HepG2 (cell line): ENCODE measurements around the gene CYP26A1. TPM values are rescaled to one million over a fixed set of nuclear protein-coding genes. Genes with fewer than 3 reads are reported as not detected.

Experiments
- ATAC-seq: fragments of 200-7000 bp; cut with Tn5 transposase; 3 replicates; pipeline ENCODE4 v1.9.1; 2020; ENCODE audit warnings: mild to moderate bottlenecking, moderate library complexity
- BruUV-seq: library from RNA; stranded (reverse); fragments of 400-500 nt; replicated peaks from 2 replicates; lab custom pipeline; 2021; lab: Mats Ljungman, UMichigan
- CTCF ChIA-PET: fragments of 300-600 bp; formaldehyde crosslinking; extraction: SDS; loops from one replicate; lab custom pipeline; 2021; ENCODE audit warnings: low total read pairs, inconsistent platforms, low intra/inter-chr PET ratio; lab: Yijun Ruan, JAX
- POLR2A ChIA-PET: fragments of 350-600 bp; sonication (Branson Sonifier 250); formaldehyde crosslinking; loops from one replicate; lab custom pipeline; 2020; ENCODE audit warnings: antibody characterized with exemption, inconsistent platforms; lab: Yijun Ruan, JAX
- DNase-seq: peaks from one replicate; pipeline ENCODE4 v3.0.0-alpha.2; 2015; ENCODE audit warnings: low spot score
- FAIRE-seq: peaks from 3 replicates; lab custom pipeline; 2011; peaks lifted over from hg19 to GRCh38; lab: Jason Lieb, UNC
- H2AFZ ChIP-seq: one replicate; pipeline ENCODE4 v1.6.1; 2011; ENCODE audit warnings: low read length, inconsistent platforms
- H3K27ac ChIP-seq: fragments of 300-600 bp; 3 replicates; pipeline ENCODE4 v1.8.0; 2011; ENCODE audit warnings: mixed run types, mild to moderate bottlenecking, mixed read lengths, low read length, inconsistent platforms; ENCODE audit not compliant: insufficient read depth; ENCODE audit errors: extremely low read length
- H3K27me3 ChIP-seq, 2 experiments: fragments of 200-600 bp in 1 of 2; 2 replicates in 1 of 2; 3 replicates in 1 of 2; pipeline versions ENCODE4 v1.6.0 to v1.8.0; 2011; ENCODE audit warnings: low read length in 2 of 2, mild to moderate bottlenecking in 2 of 2, moderate library complexity in 2 of 2, inconsistent platforms in 1 of 2; ENCODE audit not compliant: insufficient read depth in 2 of 2, control insufficient read depth in 1 of 2
- H3K36me3 ChIP-seq, 2 experiments: fragments of 200-600 bp in 1 of 2; replicated peaks in 1 of 2; 2 replicates in 1 of 2; 3 replicates in 1 of 2; pipeline versions ENCODE4 v1.5.1 to v1.8.0; 2011; ENCODE audit warnings: low read length in 2 of 2, inconsistent platforms in 1 of 2; ENCODE audit not compliant: insufficient read depth in 2 of 2, control insufficient read depth in 1 of 2
- H3K4me1 ChIP-seq: 2 replicates; pipeline ENCODE4 v1.5.1; 2012; ENCODE audit warnings: low read length, inconsistent platforms; ENCODE audit not compliant: insufficient read depth
- H3K4me2 ChIP-seq: 2 replicates; pipeline ENCODE4 v1.6.0; 2011; ENCODE audit warnings: low read depth, low read length, inconsistent platforms
- H3K4me3 ChIP-seq, 3 experiments: fragments of 200-600 bp in 1 of 3; sonication (generic), shearing (Covaris generic) in 1 of 3; replicated peaks in 1 of 3; 2 replicates each; pipeline ENCODE4 v1.5.1; 2011 to 2016; ENCODE audit warnings: low read length in 3 of 3, inconsistent platforms in 2 of 3, low read depth in 2 of 3, mild to moderate bottlenecking in 2 of 3, control low read depth in 1 of 3, mixed read lengths in 1 of 3; ENCODE audit not compliant: insufficient read depth in 1 of 3
- H3K79me2 ChIP-seq: one replicate; pipeline ENCODE4 v1.6.1; 2011; ENCODE audit warnings: low read length, inconsistent platforms; ENCODE audit not compliant: insufficient read depth
- H3K9ac ChIP-seq: 2 replicates; pipeline ENCODE4 v1.6.0; 2011; ENCODE audit warnings: mild to moderate bottlenecking, low read depth, low read length, inconsistent platforms; ENCODE audit not compliant: insufficient read depth
- H3K9me3 ChIP-seq: 2 replicates; pipeline ENCODE4 v1.5.1; 2012; ENCODE audit warnings: mild to moderate bottlenecking, low read length
- H4K20me1 ChIP-seq: 2 replicates; pipeline ENCODE4 v1.6.0; 2011; ENCODE audit warnings: inconsistent platforms, mild to moderate bottlenecking, low read length, moderate library complexity; ENCODE audit not compliant: insufficient read depth
- JUNB ChIP-seq: sonication (generic); formaldehyde crosslinking; IDR thresholded peaks from 2 replicates; pipeline ENCODE4 v1.8.0; 2022; ENCODE audit warnings: missing genetic modification reagents, mild to moderate bottlenecking, borderline replicate concordance
- PHF5A ChIP-seq: IDR thresholded peaks from one replicate; pipeline ENCODE4 v1.6.1; 2018; ENCODE audit warnings: low read depth, missing genetic modification reagents; ENCODE audit not compliant: unreplicated experiment
- PTBP1 ChIP-seq: fragments of 200-400 bp; formaldehyde crosslinking; IDR thresholded peaks from 2 replicates; pipeline ENCODE4 v1.6.1; 2018; ENCODE audit warnings: low read length, low read depth; ENCODE audit not compliant: poor library complexity, severe bottlenecking
- TFDP2 ChIP-seq: sonication (generic); formaldehyde crosslinking; IDR thresholded peaks from 2 replicates; pipeline ENCODE4 v1.4.0; 2020; ENCODE audit warnings: missing genetic modification reagents
- ZIK1 ChIP-seq: sonication (generic); formaldehyde crosslinking; IDR thresholded peaks from 2 replicates; pipeline ENCODE4 v1.5.0; 2020; ENCODE audit warnings: mild to moderate bottlenecking, low read depth, missing genetic modification reagents, borderline replicate concordance
- ZNF143 ChIP-seq: sonication (generic); formaldehyde crosslinking; IDR thresholded peaks from 2 replicates; pipeline ENCODE4 v1.4.0; 2020; ENCODE audit warnings: missing genetic modification reagents
- ZNF326 ChIP-seq: sonication (generic); formaldehyde crosslinking; IDR thresholded peaks from 2 replicates; pipeline ENCODE4 v1.4.0; 2020; ENCODE audit warnings: missing genetic modification reagents, borderline replicate concordance
- ZNF335 ChIP-seq: sonication (generic); formaldehyde crosslinking; IDR thresholded peaks from 2 replicates; pipeline ENCODE4 v1.4.0; 2020; ENCODE audit warnings: missing genetic modification reagents
- ZNF879 ChIP-seq: sonication (generic); formaldehyde crosslinking; IDR thresholded peaks from 2 replicates; pipeline ENCODE4 v1.8.1; 2023; ENCODE audit warnings: missing genetic modification reagents
- ZSCAN25 ChIP-seq: sonication (generic); formaldehyde crosslinking; IDR thresholded peaks from 2 replicates; pipeline ENCODE4 v1.8.0; 2022; ENCODE audit warnings: mild to moderate bottlenecking, missing genetic modification reagents
- WGBS: methylation state at CpG from one replicate; pipeline ENCODE4 v1.1.6; 2017; ENCODE audit warnings: low lambda C conversion rate; 5-methylcytosine and 5-hydroxymethylcytosine counted together
- in situ Hi-C: cut with HindIII; loops from 2 replicates; pipeline ENCODE4 v1.10.0; 2017; ENCODE audit warnings: low pct_unique_long_range_greater_than_20kb; ENCODE audit not compliant: extremely low pct_ligation_motif_present
- intact Hi-C: fragments of 100-400 bp; cut with micrococcal nuclease; formaldehyde crosslinking; loops from one replicate; pipeline ENCODE4 v1.10.0; 2022; ENCODE audit not compliant: unreplicated experiment
- polyA plus RNA-seq, 8 experiments: library from polyadenylated mRNA; depleted of rRNA in 3 of 8; stranded (reverse) in 7 of 8; unstranded in 1 of 8; fragments of >200 nt; fragmentation: Illumina TruSeq in 4 of 8; extraction: Trizol in 4 of 8; gene quantifications; 2 replicates each; pipeline versions ENCODE4 v1.2.1 to v1.2.3, GENCODE V29; 2011 to 2016; ENCODE audit warnings: low read depth in 4 of 8, missing spikeins in 1 of 8, mixed read lengths in 1 of 8; ENCODE audit not compliant: insufficient read depth in 1 of 8
- total RNA-seq, 5 experiments: library from RNA; depleted of rRNA; stranded (reverse); fragments of >200 nt; fragmentation: Illumina TruSeq; extraction: Trizol; gene quantifications; 2 replicates each; pipeline ENCODE4 v1.2.3, GENCODE V29; 2016; ENCODE audit warnings: low read depth in 1 of 5
- TF ChIP-seq, protein P1 (sequence below): sonication (generic); formaldehyde crosslinking; IDR thresholded peaks from 2 replicates; pipeline ENCODE4 v1.5.1; 2020; ENCODE audit warnings: mild to moderate bottlenecking, missing genetic modification reagents, moderate library complexity

The CYP26A1 gene
- total and polyA plus RNA-seq, 2 of the 13 experiments (the other 11 are each of a cell fraction or from before 2014, with no cell fraction given): 0.15 TPM; not detected in 1

- TF ChIP-seq TFDP2 (CRISPR knock-in tag): no peak
- TF ChIP-seq PHF5A (CRISPR knock-in tag): no peak
- no peak for TF ChIP-seq ZNF326
- no peak for TF ChIP-seq ZNF335 (CRISPR knock-in tag)
- TF ChIP-seq ZNF879 (CRISPR knock-in tag): no peak
- TF ChIP-seq ZIK1 (CRISPR knock-in tag): no peak
- no peak for TF ChIP-seq ZNF143 (CRISPR knock-in tag)
- TF ChIP-seq JUNB (CRISPR knock-in tag): no peak
- no peak for TF ChIP-seq ZSCAN25 (CRISPR knock-in tag)
These were observed 12.7 kb upstream of the CYP26A1 start (continued) for GRCh38 chr10:93060887-93061593.

DNA sequence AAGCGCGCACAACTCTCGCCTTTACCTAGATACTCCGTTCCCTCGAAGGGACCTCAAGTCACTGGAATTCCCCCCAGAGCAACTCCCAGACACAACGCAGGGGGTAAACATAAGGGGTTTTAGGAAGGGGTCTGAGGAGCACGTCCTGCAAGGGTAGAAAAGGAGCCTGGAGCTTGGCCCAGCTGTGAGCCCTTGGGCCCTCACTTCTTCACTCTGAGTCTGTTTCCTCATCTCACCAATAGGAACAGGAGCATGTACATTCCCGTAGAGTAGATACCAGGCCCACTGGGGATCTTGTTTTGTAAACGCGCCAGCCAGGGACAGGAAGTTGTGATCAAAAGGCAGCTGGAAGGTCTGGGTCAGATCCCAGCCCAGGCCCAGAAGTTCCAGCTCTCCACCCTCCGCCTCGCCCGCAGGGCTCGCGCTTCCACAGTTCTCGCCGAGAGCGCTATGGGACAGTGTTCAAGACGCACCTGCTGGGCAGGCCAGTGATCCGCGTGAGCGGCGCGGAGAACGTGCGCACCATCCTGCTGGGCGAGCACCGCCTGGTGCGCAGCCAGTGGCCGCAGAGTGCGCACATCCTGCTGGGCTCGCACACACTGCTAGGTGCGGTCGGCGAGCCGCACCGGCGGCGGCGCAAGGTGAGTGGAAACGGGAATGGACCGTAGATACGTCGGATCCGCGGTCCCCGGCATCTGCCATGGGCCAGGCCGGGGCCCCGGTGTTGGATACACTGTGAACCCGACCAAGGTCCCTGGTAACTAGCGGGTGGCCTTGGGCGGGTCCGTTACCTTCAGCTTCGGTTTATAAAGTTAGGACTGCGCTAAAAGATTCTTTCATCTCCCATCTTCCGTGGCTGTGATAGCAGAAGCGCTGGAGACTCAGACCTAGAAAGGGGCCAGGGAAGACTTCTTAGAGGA is 11.8 kb upstream of the CYP26A1 start:
- intact Hi-C loops (no loop called here), in situ Hi-C loops (no loop called here)
- no peak overlapping the region for H3K4me2 ChIP-seq
- no peaks in the 10 kb centered on the region for H4K20me1 ChIP-seq
- H3K9me3 ChIP-seq: no peaks in the 10 kb centered on the region
- no peak overlapping the region for H3K4me3 ChIP-seq
- peaks cover 0 to 14% of the 10 kb centered on the region in 2 experiments; a peak in 2 of 5 replicates for H3K36me3 ChIP-seq
- FAIRE-seq: no peak
- WGBS: 95% methylated on average over 45 of the region's 57 CpGs
- DNase-seq: no peak
- H3K9ac ChIP-seq: no peak overlapping the region
- TF ChIP-seq, protein P1, sequence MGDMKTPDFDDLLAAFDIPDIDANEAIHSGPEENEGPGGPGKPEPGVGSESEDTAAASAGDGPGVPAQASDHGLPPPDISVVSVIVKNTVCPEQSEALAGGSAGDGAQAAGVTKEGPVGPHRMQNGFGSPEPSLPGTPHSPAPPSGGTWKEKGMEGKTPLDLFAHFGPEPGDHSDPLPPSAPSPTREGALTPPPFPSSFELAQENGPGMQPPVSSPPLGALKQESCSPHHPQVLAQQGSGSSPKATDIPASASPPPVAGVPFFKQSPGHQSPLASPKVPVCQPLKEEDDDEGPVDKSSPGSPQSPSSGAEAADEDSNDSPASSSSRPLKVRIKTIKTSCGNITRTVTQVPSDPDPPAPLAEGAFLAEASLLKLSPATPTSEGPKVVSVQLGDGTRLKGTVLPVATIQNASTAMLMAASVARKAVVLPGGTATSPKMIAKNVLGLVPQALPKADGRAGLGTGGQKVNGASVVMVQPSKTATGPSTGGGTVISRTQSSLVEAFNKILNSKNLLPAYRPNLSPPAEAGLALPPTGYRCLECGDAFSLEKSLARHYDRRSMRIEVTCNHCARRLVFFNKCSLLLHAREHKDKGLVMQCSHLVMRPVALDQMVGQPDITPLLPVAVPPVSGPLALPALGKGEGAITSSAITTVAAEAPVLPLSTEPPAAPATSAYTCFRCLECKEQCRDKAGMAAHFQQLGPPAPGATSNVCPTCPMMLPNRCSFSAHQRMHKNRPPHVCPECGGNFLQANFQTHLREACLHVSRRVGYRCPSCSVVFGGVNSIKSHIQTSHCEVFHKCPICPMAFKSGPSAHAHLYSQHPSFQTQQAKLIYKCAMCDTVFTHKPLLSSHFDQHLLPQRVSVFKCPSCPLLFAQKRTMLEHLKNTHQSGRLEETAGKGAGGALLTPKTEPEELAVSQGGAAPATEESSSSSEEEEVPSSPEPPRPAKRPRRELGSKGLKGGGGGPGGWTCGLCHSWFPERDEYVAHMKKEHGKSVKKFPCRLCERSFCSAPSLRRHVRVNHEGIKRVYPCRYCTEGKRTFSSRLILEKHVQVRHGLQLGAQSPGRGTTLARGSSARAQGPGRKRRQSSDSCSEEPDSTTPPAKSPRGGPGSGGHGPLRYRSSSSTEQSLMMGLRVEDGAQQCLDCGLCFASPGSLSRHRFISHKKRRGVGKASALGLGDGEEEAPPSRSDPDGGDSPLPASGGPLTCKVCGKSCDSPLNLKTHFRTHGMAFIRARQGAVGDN: 0 out of 2 replicates have a peak, but pooled peaks have one; percentile 9
- TF ChIP-seq PTBP1: no peak
- 0 out of 5 replicates have a peak, but pooled peaks cover 0 to 6% of the 10 kb centered on the region in 2 experiments for H3K27me3 ChIP-seq
- H3K4me1 ChIP-seq: no peaks in the 10 kb centered on the region
- no peak for ATAC-seq
- ChIA-PET POLR2A (no interaction called here), CTCF (no interaction called here)
- no TSS peak for BruUV-seq
- H2AFZ ChIP-seq: no peak overlapping the region
- H3K27ac ChIP-seq: no peak overlapping the region
- no peaks in the 10 kb centered on the region for H3K79me2 ChIP-seq
